Measurements from ENCODE around the gene GPR37L1. TPM values are rescaled to one million over a fixed set of nuclear protein-coding genes. Genes with fewer than 3 reads are reported as not detected.
"Not testable (repeated sequence)": the region's sequence is repeated elsewhere in the genome, so short reads cannot be mapped to it uniquely, and the experiment has no call there.

GPR37L1 gene
- total RNA-seq, 2 experiments from 2014 or later, result not detected

DNA sequence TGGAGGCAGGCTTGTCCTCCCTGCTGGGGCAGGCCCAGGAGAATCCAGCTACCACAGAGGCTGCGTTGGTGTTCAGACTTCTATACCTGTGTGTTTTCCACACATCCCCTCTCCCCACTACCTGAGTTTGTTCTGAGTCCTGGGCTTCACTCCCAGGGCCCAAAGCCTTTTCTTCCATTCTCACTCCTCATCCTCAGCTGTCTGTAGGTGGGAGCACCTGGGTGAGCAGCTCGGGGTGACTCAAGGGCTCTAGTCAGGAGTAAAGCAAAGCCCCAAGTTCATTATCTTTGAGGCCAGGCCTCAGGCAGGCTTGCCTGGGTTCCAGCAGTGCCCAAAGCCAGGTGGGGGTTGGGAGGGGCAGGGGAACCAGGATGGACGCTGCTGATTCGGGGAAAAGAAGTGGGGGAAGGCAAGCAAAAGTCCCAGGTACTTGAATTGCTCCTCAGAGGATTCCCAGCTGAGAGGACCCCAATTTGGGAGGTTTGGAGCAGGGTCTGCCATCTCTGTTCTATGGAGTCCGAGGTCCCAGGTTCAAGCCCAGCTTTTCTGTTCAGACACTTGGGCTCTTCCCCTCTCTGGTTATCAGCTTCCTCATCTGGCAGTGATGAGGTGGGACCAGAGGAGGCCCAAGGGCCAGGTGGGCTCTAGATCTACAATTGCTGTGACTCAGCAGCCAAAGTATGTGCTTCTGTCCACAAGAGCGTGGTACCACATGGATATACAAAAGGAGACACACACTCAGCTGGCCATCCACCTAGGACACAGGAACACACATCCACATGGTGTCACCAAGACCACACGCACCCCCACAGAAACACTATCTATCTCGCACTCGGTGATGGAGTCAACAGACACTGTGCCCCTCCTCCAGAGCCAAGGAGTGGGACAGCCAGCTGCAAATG lies 43.5 kb downstream of the GPR37L1 start:
- peaks cover 51% of the 10 kb centered on the region for H3K4me1 Mint-ChIP-seq (ENCODE audit: low read depth)
- POLR2A ChIA-PET, result interaction anchor here (0.6 to 13.6 kb wide), 5 partner anchors 9 to 617 kb away, joined by 3 to 124 read pairs (median 6); partner anchors contain the start of gene ARL8A
- H3K9me3 Mint-ChIP-seq, result no peaks in the 10 kb centered on the region
- no peaks in the 10 kb centered on the region for H3K27me3 Mint-ChIP-seq
- DNase-seq (no peak), ATAC-seq (no peak)
- H3K36me3 Mint-ChIP-seq (ENCODE audit: low read depth), result no peaks in the 10 kb centered on the region
- TF ChIP-seq, protein P1, sequence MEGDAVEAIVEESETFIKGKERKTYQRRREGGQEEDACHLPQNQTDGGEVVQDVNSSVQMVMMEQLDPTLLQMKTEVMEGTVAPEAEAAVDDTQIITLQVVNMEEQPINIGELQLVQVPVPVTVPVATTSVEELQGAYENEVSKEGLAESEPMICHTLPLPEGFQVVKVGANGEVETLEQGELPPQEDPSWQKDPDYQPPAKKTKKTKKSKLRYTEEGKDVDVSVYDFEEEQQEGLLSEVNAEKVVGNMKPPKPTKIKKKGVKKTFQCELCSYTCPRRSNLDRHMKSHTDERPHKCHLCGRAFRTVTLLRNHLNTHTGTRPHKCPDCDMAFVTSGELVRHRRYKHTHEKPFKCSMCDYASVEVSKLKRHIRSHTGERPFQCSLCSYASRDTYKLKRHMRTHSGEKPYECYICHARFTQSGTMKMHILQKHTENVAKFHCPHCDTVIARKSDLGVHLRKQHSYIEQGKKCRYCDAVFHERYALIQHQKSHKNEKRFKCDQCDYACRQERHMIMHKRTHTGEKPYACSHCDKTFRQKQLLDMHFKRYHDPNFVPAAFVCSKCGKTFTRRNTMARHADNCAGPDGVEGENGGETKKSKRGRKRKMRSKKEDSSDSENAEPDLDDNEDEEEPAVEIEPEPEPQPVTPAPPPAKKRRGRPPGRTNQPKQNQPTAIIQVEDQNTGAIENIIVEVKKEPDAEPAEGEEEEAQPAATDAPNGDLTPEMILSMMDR (IDR thresholded peaks at IDR 0.05), result no peak
- peak overlapping the region; percentile 95 for H3K4me3 Mint-ChIP-seq
- CTCF ChIA-PET, result interaction anchor here (1.0 to 2.6 kb wide), 7 partner anchors 10 to 27 kb away, joined by 3 to 16 read pairs (median 7); partner anchors contain the start of gene LGR6
- H3K27ac Mint-ChIP-seq, result peak overlapping the region; percentile 95
- intact Hi-C loops (cut with micrococcal nuclease), result loop anchor here (2.0 kb wide), 1 partner anchor 19 kb away; no protein-coding TSS in a partner anchor

DNA sequence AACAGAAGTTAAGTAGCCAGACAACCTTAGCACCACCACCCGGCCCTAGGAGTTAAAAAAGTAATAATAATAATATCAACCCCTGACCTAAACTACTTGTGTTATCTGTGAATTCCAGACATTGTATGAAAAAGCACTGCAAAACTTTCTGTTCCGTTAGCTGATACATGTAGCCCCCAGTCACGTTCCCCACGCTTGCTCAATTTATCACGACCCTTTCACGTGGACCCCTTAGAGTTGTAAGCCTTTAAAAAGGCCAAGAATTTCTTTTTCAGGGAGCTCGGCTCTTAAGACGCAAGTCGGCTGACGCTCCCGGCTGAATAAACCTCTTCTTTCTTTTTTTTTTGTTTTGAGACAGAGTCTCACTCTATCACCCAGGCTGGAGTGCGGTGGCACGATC lies 44.3 kb downstream of the GPR37L1 start:
- DNase-seq; H3K27me3 Mint-ChIP-seq; POLR2A ChIA-PET; H3K9me3 Mint-ChIP-seq; H3K27ac Mint-ChIP-seq; H3K4me3 Mint-ChIP-seq; intact Hi-C loops (cut with micrococcal nuclease); H3K36me3 Mint-ChIP-seq (ENCODE audit: low read depth); ATAC-seq: not testable (repeated sequence)
- CTCF ChIA-PET, result interaction anchor here (2.3 to 2.6 kb wide), 2 partner anchors 12 to 22 kb away, joined by 7 to 16 read pairs; no protein-coding TSS in a partner anchor
- H3K4me1 Mint-ChIP-seq (ENCODE audit: low read depth), result peaks cover 45% of the 10 kb centered on the region

DNA sequence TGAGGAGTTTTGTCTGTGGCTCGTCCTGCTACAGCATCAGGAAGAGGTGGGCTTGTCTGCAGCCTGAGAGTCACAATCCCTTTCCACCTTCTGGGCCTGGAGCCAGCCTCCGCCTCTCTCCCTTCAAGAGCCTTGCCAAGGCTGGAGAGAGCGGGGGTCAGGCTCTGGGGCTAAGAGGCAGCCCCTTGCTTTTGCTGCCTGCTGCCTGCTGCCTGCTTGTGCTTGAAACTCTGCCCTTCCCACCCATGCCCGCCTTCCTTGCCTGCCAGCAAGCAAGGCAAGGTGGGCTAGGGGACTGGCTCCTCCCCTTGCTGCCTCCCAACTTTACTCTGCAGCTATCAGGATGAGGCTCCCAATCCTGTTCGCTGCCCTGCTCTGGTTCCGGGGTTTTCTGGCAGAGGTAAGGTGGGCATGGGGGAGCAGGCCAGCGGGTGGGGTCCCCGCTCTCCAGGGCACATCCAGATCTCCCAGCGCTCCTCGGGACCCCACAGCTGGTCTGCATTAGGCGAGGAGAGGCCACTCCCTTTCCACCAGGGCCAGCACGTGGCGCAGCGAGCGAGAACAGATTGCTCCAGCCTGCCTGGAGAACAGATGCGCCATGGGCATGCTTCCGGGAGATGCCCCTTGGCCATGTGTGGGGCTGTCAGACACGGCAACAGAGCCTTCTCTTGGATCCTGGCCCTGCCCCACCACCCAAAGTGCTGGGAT lies 45.1 kb downstream of the GPR37L1 start:
- CTCF ChIA-PET, result interaction anchor here (2.3 kb wide), 1 partner anchor 21 kb away, joined by 7 read pairs; no protein-coding TSS in a partner anchor

DNA sequence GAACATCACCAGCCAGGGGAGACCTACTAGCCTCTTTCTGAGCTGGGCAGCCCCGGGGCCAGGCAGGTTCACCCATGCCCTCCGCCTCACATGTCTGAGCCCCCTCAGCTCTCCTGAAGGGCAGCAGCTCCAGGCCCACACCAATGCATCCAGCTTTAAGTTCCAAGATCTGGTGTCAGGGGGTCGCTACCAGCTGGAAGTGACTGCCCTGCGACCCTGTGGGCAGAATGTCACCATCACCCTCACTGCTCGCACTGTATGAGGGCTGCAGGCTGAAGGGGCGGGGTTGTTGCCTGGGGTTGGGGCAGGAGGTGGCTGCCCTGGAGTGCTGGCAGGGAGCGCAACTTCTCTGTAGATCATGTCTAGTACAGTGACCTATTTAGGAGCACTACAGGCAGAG lies 46.1 kb downstream of the GPR37L1 start:
- no peaks in the 10 kb centered on the region for H3K27me3 Mint-ChIP-seq
- ATAC-seq (no peak), DNase-seq (no peak)
- H3K4me3 Mint-ChIP-seq, result no peak overlapping the region
- H3K4me1 Mint-ChIP-seq (ENCODE audit: low read depth), result peaks cover 27% of the 10 kb centered on the region
- ChIA-PET POLR2A (interaction anchor here (1.3 kb wide), 1 partner anchor 9 kb away, joined by 3 read pairs; the partner anchor contains the start of gene PTPN7), CTCF (interaction anchor here (1.0 kb wide), 1 partner anchor 14 kb away, joined by 4 read pairs; no protein-coding TSS in a partner anchor)
- no peaks in the 10 kb centered on the region for H3K9me3 Mint-ChIP-seq
- TF ChIP-seq, protein P1 (IDR thresholded peaks at IDR 0.05), result no peak
- H3K36me3 Mint-ChIP-seq (ENCODE audit: low read depth), result no peaks in the 10 kb centered on the region
- H3K27ac Mint-ChIP-seq, result no peak overlapping the region
- intact Hi-C loops (cut with micrococcal nuclease), result no loop called here

More for the DNA sequence above, 45.1 kb downstream of the GPR37L1 start:
- H3K27ac Mint-ChIP-seq, result no peak overlapping the region
- no peaks in the 10 kb centered on the region for H3K27me3 Mint-ChIP-seq
- intact Hi-C loops (cut with micrococcal nuclease), result no loop called here
- no peak overlapping the region for H3K4me3 Mint-ChIP-seq
- H3K4me1 Mint-ChIP-seq (ENCODE audit: low read depth), result peaks cover 37% of the 10 kb centered on the region
- TF ChIP-seq, protein P1 (IDR thresholded peaks at IDR 0.05), result no peak
- no peaks in the 10 kb centered on the region for H3K36me3 Mint-ChIP-seq (ENCODE audit: low read depth)
- POLR2A ChIA-PET, result no interaction called here
- DNase-seq, result no peak
- H3K9me3 Mint-ChIP-seq, result no peaks in the 10 kb centered on the region
- no peak for ATAC-seq

DNA sequence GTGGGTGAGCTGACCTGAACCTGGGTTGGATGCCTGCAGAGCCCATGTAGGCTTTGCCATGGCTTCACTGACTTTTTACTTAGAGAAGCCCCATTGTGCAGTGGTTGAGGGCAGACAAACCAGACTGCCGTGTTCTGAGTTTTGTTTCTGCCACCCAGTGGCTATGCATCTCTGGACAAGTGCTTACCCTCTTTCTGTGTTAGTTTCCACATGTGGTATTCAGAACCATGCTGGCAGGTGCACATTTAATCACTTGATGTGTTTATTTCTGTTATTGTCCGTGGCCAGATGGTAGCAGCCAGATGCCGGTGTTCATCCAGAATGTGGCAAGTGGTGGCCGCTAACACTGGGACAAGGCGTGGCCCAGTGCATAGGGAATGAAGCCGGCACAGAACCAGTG lies 48.0 kb downstream of the GPR37L1 start:
- intact Hi-C loops (cut with micrococcal nuclease), result no loop called here
- ChIA-PET CTCF (interaction anchor here (0.6 to 1.3 kb wide), 3 partner anchors 9 to 35 kb away, joined by 3 read pairs; partner anchors contain the start of gene PTPN7), POLR2A (interaction anchor here (1.3 kb wide), 1 partner anchor 9 kb away, joined by 5 read pairs; no protein-coding TSS in a partner anchor)
- Mint-ChIP-seq H3K4me3 (no peak overlapping the region), H3K9me3 (no peaks in the 10 kb centered on the region), H3K27me3 (no peaks in the 10 kb centered on the region), H3K27ac (no peak overlapping the region), H3K4me1 (ENCODE audit: low read depth) (peaks cover 17% of the 10 kb centered on the region), H3K36me3 (ENCODE audit: low read depth) (no peaks in the 10 kb centered on the region)
- ATAC-seq (no peak), DNase-seq (peak; percentile 28)
- TF ChIP-seq, protein P1 (IDR thresholded peaks at IDR 0.05), result no peak
